Natural killer cell (primary cell): Measurements from ENCODE around the gene MRPL43. TPM values are rescaled to one million over a fixed set of nuclear protein-coding genes. Genes with fewer than 3 reads are reported as not detected.

Experiments used
- ATAC-seq, 3 donors: fragments of 150-1000 bp in 2 of 3; fragments of 200-7000 bp in 1 of 3; cut with Tn5 transposase; 1 replicate in 1 of 3; 2 replicates in 2 of 3; pipeline ENCODE4 v1.10.0; 2021; ENCODE audit warnings: mild to moderate bottlenecking in 2 of 3, moderate library complexity in 2 of 3
- DNase-seq, 2 donors: peaks; one replicate each; pipeline versions ENCODE4 v3.0.0 to v3.0.0-alpha.2; 2013 to 2021; ENCODE audit warnings: mixed read lengths in 1 of 2
- H3K27ac ChIP-seq: one replicate; pipeline ENCODE4 v1.5.1; 2013; ENCODE audit warnings: mild to moderate bottlenecking, low read length
- H3K27me3 ChIP-seq: one replicate; pipeline ENCODE4 v1.6.1; 2013; ENCODE audit warnings: low read length; ENCODE audit not compliant: control insufficient read depth, insufficient read depth
- H3K36me3 ChIP-seq: one replicate; pipeline ENCODE4 v1.6.1; 2013; ENCODE audit warnings: low read length; ENCODE audit not compliant: control insufficient read depth, insufficient read depth
- H3K4me1 ChIP-seq: one replicate; pipeline ENCODE4 v1.6.1; 2013; ENCODE audit warnings: low read length; ENCODE audit not compliant: control insufficient read depth, insufficient read depth
- H3K4me3 ChIP-seq: one replicate; pipeline ENCODE4 v1.5.1; 2013; ENCODE audit warnings: low read length
- H3K9me3 ChIP-seq: one replicate; pipeline ENCODE4 v1.6.1; 2013; ENCODE audit warnings: low read length; ENCODE audit not compliant: control insufficient read depth, insufficient read depth
- H3K27ac Mint-ChIP-seq, 2 donors: one replicate each; pipeline ENCODE4 v1.8.0; 2022; ENCODE audit warnings: mild to moderate bottlenecking in 2 of 2, mixed read lengths in 2 of 2, moderate library complexity in 1 of 2
- H3K27me3 Mint-ChIP-seq, 2 donors: one replicate each; pipeline ENCODE4 v1.8.0; 2022; ENCODE audit warnings: low read depth in 2 of 2, mixed read lengths in 2 of 2
- H3K36me3 Mint-ChIP-seq: one replicate; pipeline ENCODE4 v1.8.0; 2022; ENCODE audit warnings: mixed read lengths
- H3K4me1 Mint-ChIP-seq, 2 donors: one replicate each; pipeline ENCODE4 v1.8.0; 2022; ENCODE audit warnings: mixed read lengths in 2 of 2
- H3K4me3 Mint-ChIP-seq: one replicate; pipeline ENCODE4 v1.8.0; 2022; ENCODE audit warnings: mild to moderate bottlenecking, moderate library complexity, mixed read lengths
- H3K9me3 Mint-ChIP-seq, 2 donors: one replicate each; pipeline ENCODE4 v1.8.0; 2022; ENCODE audit warnings: mixed read lengths in 2 of 2
- CTCF ChIP-seq: fragments of 200-600 bp; IDR thresholded peaks from one replicate; pipeline ENCODE4 v1.8.0; 2022; ENCODE audit warnings: antibody characterized with exemption
- WGBS: methylation state at CpG from one replicate; pipeline ENCODE4 v1.1.7; 2013; ENCODE audit warnings: missing lambda C conversion rate; ENCODE audit not compliant: insufficient coverage; 5-methylcytosine and 5-hydroxymethylcytosine counted together
- intact Hi-C: fragments of 100-400 bp; cut with micrococcal nuclease; formaldehyde crosslinking; loops from one replicate; pipeline ENCODE4 v1.14.2; 2022
- total RNA-seq, 4 donors: library from RNA; stranded (reverse); fragments of 120-200 nt in 1 of 4; gene quantifications; one replicate each; pipeline versions ENCODE4 v1.2.3 to v1.2.4, GENCODE V29; 2013 to 2022

MRPL43 gene
- total RNA-seq, 3 donors from 2014 or later (not counting 1 experiment from before 2014, with no cell fraction given) = 27.2 to 42.0 (median 33.1) TPM

- Histone ChIP-seq H3K4me3 (no peak overlapping the region), H3K9me3 (no peaks in the 10 kb centered on the region), H3K27ac (no peak overlapping the region), H3K4me1 (peaks cover 8% of the 10 kb centered on the region), H3K27me3 (peaks cover 8% of the 10 kb centered on the region), H3K36me3 (no peaks in the 10 kb centered on the region)
- Mint-ChIP-seq H3K27ac (peak overlapping the region in 1 of 2 donors; percentile 9), H3K9me3 (no peaks in the 10 kb centered on the region), H3K4me1 (peaks cover 10 to 16% of the 10 kb centered on the region in 2 donors), H3K27me3 (peaks cover 28 to 34% of the 10 kb centered on the region in 2 donors), H3K4me3 (no peak overlapping the region), H3K36me3 (no peaks in the 10 kb centered on the region)
- ATAC-seq = peak; percentile 82 to 84 (median 83)
- peak; percentile 53 to 87 for DNase-seq
- 31% methylated on average over 13 of the region's 14 CpGs for WGBS
- intact Hi-C loops = loop anchor here (1.0 to 5.0 kb wide), 2 partner anchors 43 to 340 kb away; partner anchors contain the start of gene SEMA4G
- TF ChIP-seq CTCF = peak; percentile 67
These were observed 25.4 kb upstream of the MRPL43 start for GRCh38 chr10:101012525-101013364.

- 83% methylated on average over 22 of the region's 22 CpGs for WGBS
- ATAC-seq (no peak), DNase-seq (no peak)
- intact Hi-C loops = loop anchor here (5.0 kb wide), 1 partner anchor 339 kb away; no protein-coding TSS in a partner anchor
- H3K27me3 ChIP-seq = peaks cover 4% of the 10 kb centered on the region
- H3K27ac ChIP-seq = no peak overlapping the region
- no peaks in the 10 kb centered on the region for H3K9me3 Mint-ChIP-seq
- H3K4me1 Mint-ChIP-seq = peaks cover 10 to 16% of the 10 kb centered on the region in 2 donors
- peaks cover 18 to 25% of the 10 kb centered on the region in 2 donors for H3K27me3 Mint-ChIP-seq
- no peak overlapping the region for H3K4me3 ChIP-seq
- peaks cover 2% of the 10 kb centered on the region for H3K36me3 ChIP-seq
- no peak overlapping the region for H3K27ac Mint-ChIP-seq
- H3K4me1 ChIP-seq = peaks cover 8% of the 10 kb centered on the region
- TF ChIP-seq CTCF = no peak
- H3K4me3 Mint-ChIP-seq = no peak overlapping the region
- no peaks in the 10 kb centered on the region for H3K36me3 Mint-ChIP-seq
- H3K9me3 ChIP-seq = no peaks in the 10 kb centered on the region
These were observed 24.5 kb upstream of the MRPL43 start for GRCh38 chr10:101011517-101012423.

- intact Hi-C loops = loop anchor here (5.0 kb wide), 1 partner anchor 338 kb away; no protein-coding TSS in a partner anchor
- WGBS = 93% methylated on average over 22 of the region's 22 CpGs
These were observed 23.0 kb upstream of the MRPL43 start for GRCh38 chr10:101010329-101010728.

More at GRCh38 chr10:101010329-101010728, 23.0 kb upstream of the MRPL43 start:
- Mint-ChIP-seq H3K4me3 (no peak overlapping the region), H3K27me3 (peaks cover 8 to 15% of the 10 kb centered on the region in 2 donors), H3K4me1 (peaks cover 10 to 16% of the 10 kb centered on the region in 2 donors), H3K9me3 (no peaks in the 10 kb centered on the region), H3K36me3 (no peaks in the 10 kb centered on the region), H3K27ac (no peak overlapping the region)
- TF ChIP-seq CTCF = no peak
- no peak overlapping the region for H3K4me3 ChIP-seq
- no peaks in the 10 kb centered on the region for H3K9me3 ChIP-seq
- H3K4me1 ChIP-seq = peaks cover 8% of the 10 kb centered on the region
- peaks cover under 1% of the 10 kb centered on the region for H3K27me3 ChIP-seq
- H3K27ac ChIP-seq = no peak overlapping the region
- H3K36me3 ChIP-seq = peaks cover 4% of the 10 kb centered on the region
- DNase-seq (no peak), ATAC-seq (no peak)
